OCI-LY7 (cell line): ENCODE measurements around the gene ZFP14.
"Not testable (repeated sequence)": the region's sequence is repeated elsewhere in the genome, so short reads cannot be mapped to it uniquely, and the experiment has no call there.

Source experiments
- CTCF ChIP-seq: fragments of 200-600 bp; sonication (generic); conservative IDR thresholded peaks from 2 replicates; pipeline ENCODE4 v1.5.1; 2014; ENCODE audit warnings: mild to moderate bottlenecking, antibody characterized with exemption, low read length, moderate library complexity, mixed read lengths
- EZH2phosphoT487 ChIP-seq: fragments of 200-600 bp; sonication (generic); IDR thresholded peaks from 2 replicates; pipeline ENCODE4 v1.6.1; 2018; ENCODE audit warnings: low read depth, borderline replicate concordance, mild to moderate bottlenecking, mixed run types, antibody characterized with exemption, low read length, moderate library complexity, mixed read lengths

- not testable (repeated sequence) for TF ChIP-seq CTCF, EZH2phosphoT487
Observed at GRCh38 chr19:36311098-36311760, 67.8 kb downstream of the ZFP14 start.
